ENCODE measurements around the gene LRRC19.

LRRC19 gene

DNA sequence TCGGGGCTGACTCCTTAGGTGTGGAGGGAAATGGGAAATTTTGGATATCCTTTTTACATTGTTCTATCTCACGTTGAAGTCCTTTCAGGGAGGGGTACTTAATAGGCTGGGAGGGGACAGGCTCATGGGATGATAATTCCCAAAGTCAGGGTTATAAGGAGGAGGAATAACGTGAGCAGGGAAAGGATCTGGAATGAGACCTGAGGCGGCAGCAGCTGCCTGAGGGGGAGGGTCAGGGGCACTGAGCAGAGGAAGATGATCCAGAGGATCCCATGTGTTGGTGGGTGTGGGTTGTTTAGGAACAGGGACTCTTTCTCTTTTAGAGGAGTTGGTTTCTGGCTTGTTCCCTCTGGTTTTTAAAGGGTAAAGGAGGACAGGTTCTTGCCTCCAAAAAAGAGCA lies 30.5 kb downstream of the LRRC19 start:
- no peak overlapping the region for H2AFZ ChIP-seq (ENCODE audit: insufficient read depth, low read length, poor library complexity)
- no peaks in the 10 kb centered on the region for H3K79me2 ChIP-seq (ENCODE audit: control insufficient read depth, insufficient read depth, low read length, poor library complexity)
- no peak overlapping the region for H3K4me3 ChIP-seq (ENCODE audit: low read depth, low read length)
- H3K4me2 ChIP-seq (ENCODE audit: low read length) = no peak overlapping the region
- H3K4ac ChIP-seq (ENCODE audit: low read depth, low read length) = no peak overlapping the region
- no peak overlapping the region for H3K18ac ChIP-seq (ENCODE audit: low read length)
- H3K23ac ChIP-seq (ENCODE audit: low read length) = no peak overlapping the region
- no peak overlapping the region for H2BK120ac ChIP-seq (ENCODE audit: insufficient read depth, low read length, poor library complexity)
- no peaks in the 10 kb centered on the region for H3K9me3 ChIP-seq (ENCODE audit: insufficient read depth, low read depth, low read length)
- H4K91ac ChIP-seq (ENCODE audit: low read depth, low read length) = no peak overlapping the region
- no peak overlapping the region for H3K27ac ChIP-seq (ENCODE audit: low read depth, low read length)
- no peak for DNase-seq
- H2BK5ac ChIP-seq (ENCODE audit: low read depth, low read length, poor library complexity) = no peak overlapping the region
- no peak overlapping the region for H3K14ac ChIP-seq (ENCODE audit: low read length)
- H3K36me3 ChIP-seq (ENCODE audit: control insufficient read depth in 1 of 2, insufficient read depth in 2 of 2, low read length in 2 of 2) = no peaks in the 10 kb centered on the region
- WGBS (ENCODE audit: extremely low coverage, insufficient coverage, insufficient read length) = no CpG with 5 or more reads among the region's 4 CpGs
- no peak overlapping the region for H4K12ac ChIP-seq (ENCODE audit: low read depth, low read length)
- peaks cover 3% of the 10 kb centered on the region for H3K79me1 ChIP-seq (ENCODE audit: low read length)
- no peak overlapping the region for H2BK12ac ChIP-seq (ENCODE audit: low read length)
- no peak overlapping the region for H4K8ac ChIP-seq (ENCODE audit: low read depth, low read length)
- no peak overlapping the region for H3K9ac ChIP-seq (ENCODE audit: low read length)
- no peak overlapping the region for H2AK5ac ChIP-seq (ENCODE audit: low read length)
- no peaks in the 10 kb centered on the region for H3K27me3 ChIP-seq (ENCODE audit: insufficient read depth, low read length)
- no peaks in the 10 kb centered on the region for H3K4me1 ChIP-seq (ENCODE audit: control insufficient read depth in 1 of 2, insufficient read depth in 2 of 2, low read length in 2 of 2)

DNA sequence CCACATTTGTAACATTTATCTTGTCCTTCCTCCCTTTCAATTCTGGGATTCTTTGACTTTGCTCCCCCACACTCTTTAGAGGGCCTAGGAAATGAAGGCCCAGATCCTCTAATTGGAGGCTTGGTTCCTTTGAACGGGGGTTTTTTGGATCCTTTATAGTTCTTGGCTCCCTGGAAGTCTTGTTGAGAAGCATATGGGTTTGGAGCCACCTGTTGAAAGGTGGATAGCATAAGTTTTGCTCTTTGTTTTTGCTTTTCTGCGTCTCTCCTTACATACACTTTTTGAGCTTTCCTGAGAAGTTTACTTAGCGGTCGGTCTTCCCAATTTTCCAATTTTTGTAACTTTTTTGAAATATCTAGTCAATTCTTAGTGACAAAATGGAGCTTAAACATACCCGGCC lies 31.5 kb downstream of the LRRC19 start:
- no peak overlapping the region for H3K4ac ChIP-seq (ENCODE audit: low read depth, low read length)
- no peaks in the 10 kb centered on the region for H3K4me1 ChIP-seq (ENCODE audit: control insufficient read depth in 1 of 2, insufficient read depth in 2 of 2, low read length in 2 of 2)
- no peaks in the 10 kb centered on the region for H3K36me3 ChIP-seq (ENCODE audit: control insufficient read depth in 1 of 2, insufficient read depth in 2 of 2, low read length in 2 of 2)
- no peaks in the 10 kb centered on the region for H3K27me3 ChIP-seq (ENCODE audit: insufficient read depth, low read length)
- DNase-seq = no peak
- H3K27ac ChIP-seq (ENCODE audit: low read depth, low read length) = no peak overlapping the region
- no peak overlapping the region for H3K4me3 ChIP-seq (ENCODE audit: low read depth, low read length)
- H3K4me2 ChIP-seq (ENCODE audit: low read length) = no peak overlapping the region
- no peak overlapping the region for H2AFZ ChIP-seq (ENCODE audit: insufficient read depth, low read length, poor library complexity)
- WGBS (ENCODE audit: extremely low coverage, insufficient coverage, insufficient read length) = no CpG with 5 or more reads among the region's 5 CpGs
- H3K79me2 ChIP-seq (ENCODE audit: control insufficient read depth, insufficient read depth, low read length, poor library complexity) = no peaks in the 10 kb centered on the region
- H4K12ac ChIP-seq (ENCODE audit: low read depth, low read length) = no peak overlapping the region
- no peak overlapping the region for H3K9ac ChIP-seq (ENCODE audit: low read length)
- H2BK5ac ChIP-seq (ENCODE audit: low read depth, low read length, poor library complexity) = no peak overlapping the region
- no peak overlapping the region for H4K8ac ChIP-seq (ENCODE audit: low read depth, low read length)
- no peak overlapping the region for H2BK120ac ChIP-seq (ENCODE audit: insufficient read depth, low read length, poor library complexity)
- H3K79me1 ChIP-seq (ENCODE audit: low read length) = peaks cover 3% of the 10 kb centered on the region
- H3K23ac ChIP-seq (ENCODE audit: low read length) = no peak overlapping the region
- H3K14ac ChIP-seq (ENCODE audit: low read length) = no peak overlapping the region
- H3K9me3 ChIP-seq (ENCODE audit: insufficient read depth, low read depth, low read length) = no peaks in the 10 kb centered on the region
- no peak overlapping the region for H4K91ac ChIP-seq (ENCODE audit: low read depth, low read length)
- H2AK5ac ChIP-seq (ENCODE audit: low read length) = no peak overlapping the region
- no peak overlapping the region for H3K18ac ChIP-seq (ENCODE audit: low read length)
- H2BK12ac ChIP-seq (ENCODE audit: low read length) = no peak overlapping the region

DNA sequence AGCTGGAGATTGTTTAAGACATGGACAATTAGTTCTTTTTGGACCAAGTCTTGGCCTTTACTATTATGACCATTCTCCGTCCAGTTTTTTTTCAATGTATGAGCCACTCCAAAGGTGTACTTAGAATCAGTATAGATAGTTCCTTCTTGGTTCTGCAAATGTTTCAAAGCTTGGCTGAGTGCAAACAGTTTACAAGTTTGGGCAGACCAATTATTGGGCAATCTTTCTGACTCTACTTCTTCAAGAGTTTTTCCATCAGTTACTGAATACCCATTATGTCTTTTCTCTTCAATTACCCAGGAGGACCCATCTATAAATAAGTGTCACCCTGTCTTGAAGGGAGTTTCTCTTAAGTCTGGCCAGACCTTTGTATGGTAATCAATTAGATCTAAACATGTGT lies 33.8 kb downstream of the LRRC19 start:
- H3K4me1 ChIP-seq (ENCODE audit: control insufficient read depth in 1 of 2, insufficient read depth in 2 of 2, low read length in 2 of 2) = no peaks in the 10 kb centered on the region

GRCh38 chr9:26956860-26957233 lies 48.6 kb downstream of the LRRC19 start:
- Histone ChIP-seq H4K12ac (ENCODE audit: low read depth, low read length) (no peak overlapping the region), H3K9ac (ENCODE audit: low read length) (peak overlapping the region; percentile 92), H3K9me3 (ENCODE audit: insufficient read depth, low read depth, low read length) (no peaks in the 10 kb centered on the region), H2BK12ac (ENCODE audit: low read length) (no peak overlapping the region), H3K4me1 (ENCODE audit: control insufficient read depth in 1 of 2, insufficient read depth in 2 of 2, low read length in 2 of 2) (no peaks in the 10 kb centered on the region), H3K4me2 (ENCODE audit: low read length) (peak overlapping the region; percentile 92), H3K4ac (ENCODE audit: low read depth, low read length) (no peak overlapping the region), H2AFZ (ENCODE audit: insufficient read depth, low read length, poor library complexity) (no peak overlapping the region), H4K8ac (ENCODE audit: low read depth, low read length) (no peak overlapping the region), H3K36me3 (ENCODE audit: control insufficient read depth in 1 of 2, insufficient read depth in 2 of 2, low read length in 2 of 2) (no peaks in the 10 kb centered on the region), H3K79me2 (ENCODE audit: control insufficient read depth, insufficient read depth, low read length, poor library complexity) (peaks cover 3% of the 10 kb centered on the region), H3K79me1 (ENCODE audit: low read length) (peaks cover 8% of the 10 kb centered on the region), H2AK5ac (ENCODE audit: low read length) (no peak overlapping the region), H3K18ac (ENCODE audit: low read length) (no peak overlapping the region), H2BK5ac (ENCODE audit: low read depth, low read length, poor library complexity) (no peak overlapping the region), H2BK120ac (ENCODE audit: insufficient read depth, low read length, poor library complexity) (no peak overlapping the region), H3K14ac (ENCODE audit: low read length) (no peak overlapping the region), H3K4me3 (ENCODE audit: low read depth, low read length) (peak overlapping the region; percentile 83), H4K91ac (ENCODE audit: low read depth, low read length) (no peak overlapping the region), H3K27ac (ENCODE audit: low read depth, low read length) (peak overlapping the region; percentile 49), H3K27me3 (ENCODE audit: insufficient read depth, low read length) (no peaks in the 10 kb centered on the region), H3K23ac (ENCODE audit: low read length) (no peak overlapping the region)
- no CpG with 5 or more reads among the region's 6 CpGs for WGBS (ENCODE audit: extremely low coverage, insufficient coverage, insufficient read length)
- no peak for DNase-seq

More for the DNA sequence above, 33.8 kb downstream of the LRRC19 start:
- no peaks in the 10 kb centered on the region for H3K9me3 ChIP-seq (ENCODE audit: insufficient read depth, low read depth, low read length)
- H2BK12ac ChIP-seq (ENCODE audit: low read length) = no peak overlapping the region
- no peak overlapping the region for H4K91ac ChIP-seq (ENCODE audit: low read depth, low read length)
- no peak overlapping the region for H2BK120ac ChIP-seq (ENCODE audit: insufficient read depth, low read length, poor library complexity)
- H3K4me3 ChIP-seq (ENCODE audit: low read depth, low read length) = no peak overlapping the region
- H3K4me2 ChIP-seq (ENCODE audit: low read length) = no peak overlapping the region
- no peak overlapping the region for H4K12ac ChIP-seq (ENCODE audit: low read depth, low read length)
- H3K9ac ChIP-seq (ENCODE audit: low read length) = no peak overlapping the region
- H2AK5ac ChIP-seq (ENCODE audit: low read length) = no peak overlapping the region
- no peaks in the 10 kb centered on the region for H3K36me3 ChIP-seq (ENCODE audit: control insufficient read depth in 1 of 2, insufficient read depth in 2 of 2, low read length in 2 of 2)
- H3K27ac ChIP-seq (ENCODE audit: low read depth, low read length) = no peak overlapping the region
- peaks cover 3% of the 10 kb centered on the region for H3K79me1 ChIP-seq (ENCODE audit: low read length)
- no CpG with 5 or more reads among the region's 1 CpG for WGBS (ENCODE audit: extremely low coverage, insufficient coverage, insufficient read length)
- no peaks in the 10 kb centered on the region for H3K27me3 ChIP-seq (ENCODE audit: insufficient read depth, low read length)
- no peak for DNase-seq
- H3K18ac ChIP-seq (ENCODE audit: low read length) = no peak overlapping the region
- H2AFZ ChIP-seq (ENCODE audit: insufficient read depth, low read length, poor library complexity) = no peak overlapping the region
- H4K8ac ChIP-seq (ENCODE audit: low read depth, low read length) = no peak overlapping the region
- no peaks in the 10 kb centered on the region for H3K79me2 ChIP-seq (ENCODE audit: control insufficient read depth, insufficient read depth, low read length, poor library complexity)
- H3K14ac ChIP-seq (ENCODE audit: low read length) = no peak overlapping the region
- no peak overlapping the region for H3K4ac ChIP-seq (ENCODE audit: low read depth, low read length)
- no peak overlapping the region for H3K23ac ChIP-seq (ENCODE audit: low read length)
- H2BK5ac ChIP-seq (ENCODE audit: low read depth, low read length, poor library complexity) = no peak overlapping the region

Measured in trophoblast cell (in vitro differentiated cells and primary cell).